OCI-LY7 (cell line): Measurements from ENCODE around the gene SORCS3. TPM values are rescaled to one million over a fixed set of nuclear protein-coding genes. Genes with fewer than 3 reads are reported as not detected.

Experiments
- BruUV-seq: library from RNA; stranded (reverse); fragments of 400-500 nt; replicated peaks from 2 replicates; lab custom pipeline; 2021; lab: Mats Ljungman, UMichigan
- CTCF ChIA-PET: fragments of 300-600 bp; sonication (Branson Sonifier 250); formaldehyde crosslinking; loops from one replicate; lab custom pipeline; 2022; ENCODE audit warnings: antibody characterized with exemption; ENCODE audit not compliant: unreplicated experiment; lab: Charles Lee
- POLR2A ChIA-PET: fragments of 300-600 bp; sonication (Branson Sonifier 250); formaldehyde crosslinking; loops from one replicate; lab custom pipeline; 2022; ENCODE audit warnings: antibody characterized with exemption; lab: Charles Lee
- DNase-seq: peaks from one replicate; pipeline ENCODE4 v3.0.0-alpha.2; 2015; ENCODE audit warnings: low spot score
- H2AFZ ChIP-seq: fragments of 200-600 bp; sonication (generic), shearing (Covaris generic); 2 replicates; pipeline ENCODE4 v1.6.1; 2014; ENCODE audit warnings: mild to moderate bottlenecking, antibody characterized with exemption, low read length, moderate library complexity
- H3K27ac ChIP-seq: fragments of 200-600 bp; sonication (generic); 2 replicates; pipeline ENCODE4 v1.5.1; 2014; ENCODE audit warnings: mixed run types, low read depth, mild to moderate bottlenecking, moderate library complexity, low read length, inconsistent platforms; ENCODE audit not compliant: poor library complexity, severe bottlenecking
- H3K36me3 ChIP-seq: fragments of 200-600 bp; sonication (generic); 2 replicates; pipeline ENCODE4 v1.6.1; 2014; ENCODE audit warnings: mild to moderate bottlenecking, antibody characterized with exemption, low read length, moderate library complexity, mixed read lengths; ENCODE audit not compliant: insufficient read depth
- H3K4me1 ChIP-seq: fragments of 200-600 bp; sonication (generic); 2 replicates; pipeline ENCODE4 v1.5.1; 2014; ENCODE audit warnings: mild to moderate bottlenecking, low read length; ENCODE audit not compliant: insufficient read depth, poor library complexity, severe bottlenecking
- H3K4me2 ChIP-seq: fragments of 200-600 bp; sonication (generic); 2 replicates; pipeline ENCODE4 v1.6.1; 2014; ENCODE audit warnings: mild to moderate bottlenecking, low read length
- H3K4me3 ChIP-seq: fragments of 200-600 bp; sonication (generic); 2 replicates; pipeline ENCODE4 v1.5.1; 2014; ENCODE audit warnings: mild to moderate bottlenecking, low read depth, low read length; ENCODE audit not compliant: poor library complexity, severe bottlenecking
- H3K79me2 ChIP-seq: fragments of 200-600 bp; sonication (generic); 2 replicates; pipeline ENCODE4 v1.6.1; 2016; ENCODE audit warnings: low read depth, mild to moderate bottlenecking, low read length, moderate library complexity, mixed read lengths; ENCODE audit not compliant: insufficient read depth
- H3K9me2 ChIP-seq: fragments of 200-600 bp; sonication (generic); 2 replicates; pipeline ENCODE4 v1.6.1; 2016; ENCODE audit warnings: mild to moderate bottlenecking, low read length, mixed read lengths; ENCODE audit not compliant: insufficient read depth
- H3K9me3 ChIP-seq: fragments of 200-600 bp; sonication (generic); 2 replicates; pipeline ENCODE4 v1.6.1; 2014; ENCODE audit warnings: mild to moderate bottlenecking, mixed run types, low read length, mixed read lengths
- H4K20me1 ChIP-seq: fragments of 200-600 bp; sonication (generic); 2 replicates; pipeline ENCODE4 v1.6.1; 2014; ENCODE audit warnings: mild to moderate bottlenecking, antibody characterized with exemption, low read length, moderate library complexity, mixed read lengths; ENCODE audit not compliant: insufficient read depth
- CTCF ChIP-seq: fragments of 200-600 bp; sonication (generic); conservative IDR thresholded peaks from 2 replicates; pipeline ENCODE4 v1.5.1; 2014; ENCODE audit warnings: mild to moderate bottlenecking, antibody characterized with exemption, low read length, moderate library complexity, mixed read lengths
- EZH2phosphoT487 ChIP-seq: fragments of 200-600 bp; sonication (generic); IDR thresholded peaks from 2 replicates; pipeline ENCODE4 v1.6.1; 2018; ENCODE audit warnings: low read depth, borderline replicate concordance, mild to moderate bottlenecking, mixed run types, antibody characterized with exemption, low read length, moderate library complexity, mixed read lengths
- intact Hi-C: fragments of 100-400 bp; cut with micrococcal nuclease; formaldehyde crosslinking; loops from one replicate; pipeline ENCODE4 v1.10.0; 2022; ENCODE audit not compliant: unreplicated experiment
- total RNA-seq, 2 experiments: library from RNA; depleted of rRNA in 1 of 2; stranded (reverse); fragments of >200 nt in 1 of 2; shearing (Covaris generic) in 1 of 2; gene quantifications; 2 replicates each; pipeline ENCODE4 v1.2.3, GENCODE V29; 2014 to 2022

Gene SORCS3
- total RNA-seq, 2 experiments from 2014 or later, result not detected

- H3K4me3 ChIP-seq, result no peak overlapping the region
- H4K20me1 ChIP-seq, result no peaks in the 10 kb centered on the region
- no peak overlapping the region for H3K4me2 ChIP-seq
- no peak for DNase-seq
- no peaks in the 10 kb centered on the region for H3K36me3 ChIP-seq
- H3K27ac ChIP-seq, result no peak overlapping the region
- no peaks in the 10 kb centered on the region for H3K9me3 ChIP-seq
- no peak overlapping the region for H2AFZ ChIP-seq
- H3K79me2 ChIP-seq, result no peaks in the 10 kb centered on the region
- TF ChIP-seq CTCF (no peak), EZH2phosphoT487 (no peak)
- no peaks in the 10 kb centered on the region for H3K4me1 ChIP-seq
- CTCF ChIA-PET, result no interaction called here
- intact Hi-C loops, result no loop called here
- POLR2A ChIA-PET, result no interaction called here
- no TSS peak for BruUV-seq
- no peaks in the 10 kb centered on the region for H3K9me2 ChIP-seq
Measured at GRCh38 chr10:104641937-104642657, 1.0 kb downstream of the SORCS3 start.

GRCh38 chr10:104642658-104643302, 1.7 kb downstream of the SORCS3 start:
- CTCF ChIA-PET, result no interaction called here
- POLR2A ChIA-PET, result no interaction called here
- DNase-seq, result no peak
- H4K20me1 ChIP-seq, result no peaks in the 10 kb centered on the region
- H3K4me2 ChIP-seq, result no peak overlapping the region
- H2AFZ ChIP-seq, result no peak overlapping the region
- H3K4me3 ChIP-seq, result no peak overlapping the region
- H3K36me3 ChIP-seq, result no peaks in the 10 kb centered on the region
- TF ChIP-seq CTCF (no peak), EZH2phosphoT487 (no peak)
- no peak overlapping the region for H3K27ac ChIP-seq
- no TSS peak for BruUV-seq
- no peaks in the 10 kb centered on the region for H3K9me3 ChIP-seq
- H3K4me1 ChIP-seq, result no peaks in the 10 kb centered on the region
- intact Hi-C loops, result no loop called here
- H3K79me2 ChIP-seq, result no peaks in the 10 kb centered on the region
- H3K9me2 ChIP-seq, result no peaks in the 10 kb centered on the region

- no peaks in the 10 kb centered on the region for H4K20me1 ChIP-seq
- no peak overlapping the region for H3K4me3 ChIP-seq
- H3K4me1 ChIP-seq, result no peaks in the 10 kb centered on the region
- ChIA-PET CTCF (no interaction called here), POLR2A (no interaction called here)
- no peak overlapping the region for H3K27ac ChIP-seq
- intact Hi-C loops, result no loop called here
- H3K9me2 ChIP-seq, result no peaks in the 10 kb centered on the region
- no peaks in the 10 kb centered on the region for H3K9me3 ChIP-seq
- no peaks in the 10 kb centered on the region for H3K79me2 ChIP-seq
- no peak overlapping the region for H3K4me2 ChIP-seq
- H2AFZ ChIP-seq, result no peak overlapping the region
- no peaks in the 10 kb centered on the region for H3K36me3 ChIP-seq
- no peak for DNase-seq
- no TSS peak for BruUV-seq
- TF ChIP-seq EZH2phosphoT487 (no peak), CTCF (no peak)
Measured at GRCh38 chr10:104643303-104643663, 2.2 kb downstream of the SORCS3 start.
